Muscle layer of colon (tissue), 2 donors: ENCODE measurements around the gene STK40.

Source experiments
- H3K27ac ChIP-seq: one replicate; pipeline ENCODE4 v1.7.0; 2013; ENCODE audit warnings: low read depth, mild to moderate bottlenecking, low read length, moderate library complexity
- H3K27me3 ChIP-seq, 2 donors: one replicate each; pipeline ENCODE4 v1.7.0; 2013; ENCODE audit warnings: low read length in 2 of 2, mild to moderate bottlenecking in 2 of 2; ENCODE audit not compliant: insufficient read depth in 2 of 2, control insufficient read depth in 1 of 2
- H3K36me3 ChIP-seq: one replicate; pipeline ENCODE4 v1.7.0; 2013; ENCODE audit warnings: mild to moderate bottlenecking, low read length; ENCODE audit not compliant: insufficient read depth
- H3K4me1 ChIP-seq: one replicate; pipeline ENCODE4 v1.7.0; 2013; ENCODE audit warnings: mild to moderate bottlenecking, low read length; ENCODE audit not compliant: insufficient read depth
- H3K4me3 ChIP-seq, 2 donors: one replicate each; pipeline ENCODE4 v1.7.0; 2013; ENCODE audit warnings: low read length in 2 of 2, low read depth in 1 of 2, mild to moderate bottlenecking in 1 of 2, moderate library complexity in 1 of 2
- H3K9ac ChIP-seq: one replicate; pipeline ENCODE4 v1.7.0; 2013; ENCODE audit warnings: low read length
- H3K9me3 ChIP-seq: one replicate; pipeline ENCODE4 v1.7.0; 2013; ENCODE audit warnings: mild to moderate bottlenecking, low read length
- donor health status: abdominal sarcoma.
- donor health status: Adenocarcinoma of cecum.

Gene STK40

DNA sequence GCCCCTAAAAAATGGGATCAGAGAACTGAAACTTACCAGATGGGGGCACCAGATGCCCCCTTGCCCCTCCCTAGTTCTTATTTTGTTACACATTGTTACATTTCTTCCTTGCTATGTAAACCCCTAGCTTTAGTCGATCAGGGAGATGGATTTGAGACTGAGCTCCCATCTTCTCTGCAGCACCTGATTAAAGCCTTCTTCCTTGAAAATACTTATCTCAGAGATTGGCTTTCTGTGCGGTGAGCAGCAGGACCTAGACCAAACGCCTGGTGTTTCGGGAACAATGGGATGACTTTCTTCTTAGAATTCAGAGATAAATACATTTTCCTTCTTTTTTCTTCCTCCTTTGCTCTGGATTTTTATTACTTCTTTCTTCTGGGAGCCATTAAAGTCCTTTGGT is 28.7 kb upstream of the STK40 start:
- Histone ChIP-seq H3K36me3 (peaks cover 8% of the 10 kb centered on the region), H3K4me3 (no peak overlapping the region), H3K9me3 (no peaks in the 10 kb centered on the region), H3K27ac (no peak overlapping the region), H3K27me3 (no peaks in the 10 kb centered on the region), H3K9ac (no peak overlapping the region), H3K4me1 (no peaks in the 10 kb centered on the region)

DNA sequence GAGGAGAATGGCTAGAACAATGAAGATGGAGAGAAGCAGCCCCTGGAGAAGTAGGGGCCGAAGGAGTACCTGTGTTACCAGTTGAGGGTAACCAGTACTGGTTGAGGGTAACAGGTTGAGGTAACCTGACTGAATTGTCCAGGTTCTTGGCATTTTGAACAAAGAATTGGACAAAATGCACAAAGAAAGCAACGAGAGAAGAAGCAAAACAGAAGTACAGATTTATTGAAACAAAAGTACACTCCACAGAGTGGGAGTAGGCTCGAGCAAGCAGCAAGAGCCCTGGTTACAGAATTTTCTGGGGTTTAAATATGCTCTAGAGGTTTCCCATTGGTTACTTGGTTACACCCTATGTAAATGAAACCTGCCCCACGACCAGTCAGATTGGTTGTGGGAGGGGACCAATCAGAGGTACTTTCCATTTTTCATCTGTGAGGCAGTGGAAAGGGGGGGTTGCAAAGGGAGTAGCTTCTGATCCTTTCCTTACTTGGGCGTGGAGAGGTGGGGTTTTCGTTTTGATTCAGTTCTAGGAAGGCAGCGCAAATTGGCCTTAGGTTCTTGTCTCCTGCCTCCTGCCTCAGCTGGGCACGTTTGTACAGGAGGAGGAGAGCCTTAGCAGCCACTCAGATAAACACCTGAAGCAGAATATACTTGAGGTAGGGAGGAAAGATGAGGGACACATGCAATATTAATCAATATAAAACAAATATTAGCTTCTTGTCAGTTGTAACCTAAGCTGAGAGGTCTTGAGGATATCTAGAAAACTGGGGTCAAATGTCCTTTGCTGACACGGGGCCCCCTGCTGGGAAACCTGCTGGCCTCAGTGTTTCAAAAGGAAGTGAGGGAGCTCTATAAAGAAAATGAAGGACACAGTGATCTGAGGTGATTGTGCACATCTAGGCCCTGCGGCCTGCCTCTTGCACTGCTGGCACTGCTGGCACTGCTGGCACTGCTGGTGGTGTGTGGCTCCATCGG is 26.2 kb upstream of the STK40 start:
- no peak overlapping the region for H3K27ac ChIP-seq
- no peaks in the 10 kb centered on the region for H3K27me3 ChIP-seq
- H3K4me1 ChIP-seq = no peaks in the 10 kb centered on the region
- H3K4me3 ChIP-seq = no peak overlapping the region
- H3K9me3 ChIP-seq = no peaks in the 10 kb centered on the region
- H3K9ac ChIP-seq = no peak overlapping the region
- no peaks in the 10 kb centered on the region for H3K36me3 ChIP-seq

DNA sequence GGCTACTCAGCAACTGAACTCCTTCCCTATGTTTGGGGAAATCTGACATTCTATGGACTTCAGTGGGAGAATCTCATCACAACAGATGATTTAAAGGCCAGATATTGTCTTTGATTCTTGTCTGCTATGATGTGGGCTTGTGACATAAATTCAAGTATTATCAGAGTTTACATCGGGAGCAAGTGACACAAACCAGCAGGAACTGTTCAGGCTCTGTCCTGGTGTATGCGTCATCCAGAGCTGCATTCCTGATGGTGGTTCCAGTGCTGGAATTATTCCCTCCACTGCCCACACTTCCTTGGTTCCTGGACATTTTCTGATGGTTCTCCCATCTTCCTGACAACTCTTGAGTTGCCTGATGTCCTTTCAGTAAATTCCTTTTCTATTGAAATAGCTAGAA is 22.8 kb upstream of the STK40 start:
- no peak overlapping the region for H3K27ac ChIP-seq
- H3K27me3 ChIP-seq = no peaks in the 10 kb centered on the region
- H3K4me1 ChIP-seq = no peaks in the 10 kb centered on the region
- H3K9me3 ChIP-seq = no peaks in the 10 kb centered on the region
- H3K36me3 ChIP-seq = no peaks in the 10 kb centered on the region
- no peak overlapping the region for H3K9ac ChIP-seq
- no peak overlapping the region for H3K4me3 ChIP-seq

DNA sequence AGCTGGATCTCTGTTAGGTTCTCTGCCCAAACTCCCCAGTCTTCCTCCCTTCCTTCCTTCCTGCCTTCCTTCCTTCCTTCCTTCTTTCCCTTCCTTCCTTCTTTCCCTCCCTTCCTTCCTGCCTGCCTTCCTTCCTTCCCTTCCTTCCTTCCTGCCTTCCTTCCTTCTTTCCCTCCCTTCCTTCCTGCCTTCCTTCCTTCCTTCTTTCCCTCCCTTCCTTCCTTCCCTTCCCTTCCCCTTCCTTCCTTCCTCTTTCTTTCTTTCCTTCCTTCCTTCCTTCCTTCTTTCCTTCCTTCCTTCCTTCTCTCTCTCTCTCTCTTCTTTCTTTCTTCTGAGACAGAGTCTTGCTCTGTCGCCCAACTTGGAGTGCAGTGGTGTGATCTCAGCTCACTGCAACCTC is 20.7 kb upstream of the STK40 start:
- Histone ChIP-seq H3K36me3 (no peaks in the 10 kb centered on the region), H3K9ac (no peak overlapping the region), H3K4me3 (no peak overlapping the region), H3K9me3 (no peaks in the 10 kb centered on the region), H3K27me3 (no peaks in the 10 kb centered on the region), H3K4me1 (no peaks in the 10 kb centered on the region), H3K27ac (no peak overlapping the region)

DNA sequence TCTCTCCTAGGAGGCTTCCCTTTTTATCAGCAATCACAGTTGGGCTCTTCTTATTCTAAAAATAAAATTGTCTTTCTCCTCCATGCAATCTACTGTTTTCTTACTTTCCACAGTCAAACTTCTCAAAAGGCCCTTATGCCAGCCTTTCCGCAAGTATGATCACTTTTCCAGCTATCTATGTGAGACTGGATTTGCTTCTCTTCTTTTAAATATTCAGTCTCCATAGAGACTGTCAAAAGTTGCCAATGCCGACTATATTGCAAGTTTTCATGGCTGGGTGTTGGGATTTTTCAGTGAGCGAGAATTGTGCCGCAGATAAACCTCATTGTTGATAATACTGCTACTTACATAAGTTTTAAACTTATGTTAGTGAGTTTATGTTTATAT is 16.8 kb upstream of the STK40 start:
- Histone ChIP-seq H3K4me3 (no peak overlapping the region), H3K9ac (no peak overlapping the region), H3K36me3 (no peaks in the 10 kb centered on the region), H3K9me3 (no peaks in the 10 kb centered on the region), H3K27ac (no peak overlapping the region), H3K4me1 (peaks cover 7% of the 10 kb centered on the region), H3K27me3 (no peaks in the 10 kb centered on the region)

DNA sequence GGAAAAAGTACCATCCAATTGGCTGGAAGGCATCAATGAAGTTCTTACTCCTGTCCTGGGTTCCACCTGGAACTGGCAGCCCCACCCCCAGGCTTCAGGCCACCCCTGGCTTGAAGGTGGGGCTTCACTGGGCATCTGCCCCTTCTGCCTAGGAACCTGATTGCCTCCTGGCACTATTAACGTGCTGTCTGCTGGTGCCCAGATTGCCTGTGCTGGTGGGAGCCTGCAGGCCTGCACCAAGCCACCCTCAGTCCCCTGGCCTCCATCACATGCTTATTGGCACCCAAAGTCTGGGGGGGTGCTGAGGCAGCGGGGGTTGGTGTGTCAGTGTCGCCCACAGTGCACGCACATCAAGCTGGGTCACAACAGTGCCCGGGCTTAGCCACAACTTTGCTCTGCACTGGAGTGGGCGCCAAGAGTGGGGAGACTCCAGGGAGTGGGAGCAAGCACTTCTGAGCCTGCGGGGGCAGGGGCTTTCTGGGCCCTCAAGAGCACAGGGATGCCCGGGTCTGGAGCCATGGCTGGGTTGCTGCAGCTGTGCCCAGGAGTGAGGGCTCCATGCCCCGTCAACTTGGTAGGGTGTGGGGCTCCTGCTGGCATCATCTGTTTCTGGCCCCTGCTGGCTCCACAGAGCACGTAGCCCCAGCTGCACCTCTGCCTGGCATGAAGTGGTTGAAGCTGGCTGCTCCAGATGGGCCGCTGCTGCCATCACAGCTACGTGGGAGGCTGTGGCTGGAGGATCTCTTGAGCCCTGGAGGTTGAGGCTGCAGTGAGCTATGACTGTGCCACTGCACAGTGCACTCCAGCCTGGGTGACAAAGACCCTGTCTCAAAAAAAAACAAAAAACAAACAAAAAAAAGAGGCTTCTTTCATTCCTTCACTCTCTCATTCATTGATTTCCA is 16.1 kb upstream of the STK40 start:
- H3K27ac ChIP-seq = no peak overlapping the region

DNA sequence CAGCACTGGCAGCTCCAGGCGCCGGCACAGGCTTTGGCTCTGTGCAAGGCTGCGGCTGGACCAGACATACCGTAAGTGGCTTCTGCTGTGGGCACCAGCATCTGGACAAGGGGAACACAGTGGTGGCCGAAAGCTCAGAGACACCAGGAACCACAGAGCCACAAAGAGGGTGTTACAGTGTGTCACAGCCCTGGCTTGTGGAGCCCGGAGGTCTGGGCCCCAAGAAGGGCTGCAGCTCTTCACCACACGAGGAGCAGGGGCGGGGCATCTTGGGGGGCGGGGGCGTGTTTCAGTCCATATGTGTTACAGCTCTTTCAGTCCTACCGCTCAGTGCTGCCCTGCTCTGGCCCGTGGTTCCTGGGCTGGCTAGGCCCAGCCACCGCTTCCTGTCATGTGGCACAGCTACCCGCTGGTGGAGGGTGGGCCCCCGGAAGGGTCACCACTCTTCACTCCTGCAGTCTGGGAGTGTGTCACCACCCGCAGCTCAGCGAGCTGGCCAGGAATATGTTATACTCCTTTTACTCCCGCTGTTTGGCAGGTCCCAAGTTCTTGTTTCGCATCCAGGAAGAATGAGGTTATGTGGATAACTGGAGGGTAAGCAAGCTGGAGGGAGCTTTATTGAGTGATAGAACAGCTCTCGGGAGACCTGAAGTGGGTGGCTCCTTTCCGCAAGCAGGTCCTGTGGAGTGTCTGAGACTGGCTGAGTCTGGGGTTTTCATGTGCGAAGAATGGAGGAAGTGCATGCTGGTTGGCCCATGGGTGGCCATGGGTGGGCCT is 15.3 kb upstream of the STK40 start:
- H3K27me3 ChIP-seq = no peaks in the 10 kb centered on the region
- no peaks in the 10 kb centered on the region for H3K36me3 ChIP-seq
- H3K9me3 ChIP-seq = no peaks in the 10 kb centered on the region
- H3K27ac ChIP-seq = no peak overlapping the region
- H3K4me1 ChIP-seq = peaks cover 17% of the 10 kb centered on the region
- H3K9ac ChIP-seq = no peak overlapping the region
- H3K4me3 ChIP-seq = no peak overlapping the region

More for the DNA sequence above, 16.1 kb upstream of the STK40 start:
- Histone ChIP-seq H3K9ac (no peak overlapping the region), H3K4me3 (no peak overlapping the region), H3K4me1 (peaks cover 9% of the 10 kb centered on the region), H3K9me3 (no peaks in the 10 kb centered on the region), H3K36me3 (no peaks in the 10 kb centered on the region), H3K27me3 (no peaks in the 10 kb centered on the region)

DNA sequence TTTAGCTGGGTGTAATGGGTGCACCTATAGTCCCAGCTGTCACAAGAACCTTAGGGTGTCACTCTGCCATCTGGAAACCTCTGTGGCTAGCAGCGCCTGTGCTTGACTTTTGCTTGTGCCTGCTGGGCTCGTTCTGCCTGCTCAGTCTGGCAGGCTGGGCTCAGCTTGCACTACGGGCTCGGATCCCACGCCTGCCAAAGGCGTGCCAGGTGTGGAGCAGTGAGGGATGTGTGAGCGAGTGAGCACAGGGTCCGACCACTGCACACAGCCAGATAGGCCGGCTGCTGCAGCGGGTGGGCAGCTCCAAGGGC is 14.7 kb upstream of the STK40 start:
- Histone ChIP-seq H3K4me1 (peaks cover 17% of the 10 kb centered on the region), H3K9ac (no peak overlapping the region), H3K9me3 (no peaks in the 10 kb centered on the region), H3K4me3 (no peak overlapping the region), H3K27ac (no peak overlapping the region), H3K27me3 (no peaks in the 10 kb centered on the region), H3K36me3 (no peaks in the 10 kb centered on the region)

DNA sequence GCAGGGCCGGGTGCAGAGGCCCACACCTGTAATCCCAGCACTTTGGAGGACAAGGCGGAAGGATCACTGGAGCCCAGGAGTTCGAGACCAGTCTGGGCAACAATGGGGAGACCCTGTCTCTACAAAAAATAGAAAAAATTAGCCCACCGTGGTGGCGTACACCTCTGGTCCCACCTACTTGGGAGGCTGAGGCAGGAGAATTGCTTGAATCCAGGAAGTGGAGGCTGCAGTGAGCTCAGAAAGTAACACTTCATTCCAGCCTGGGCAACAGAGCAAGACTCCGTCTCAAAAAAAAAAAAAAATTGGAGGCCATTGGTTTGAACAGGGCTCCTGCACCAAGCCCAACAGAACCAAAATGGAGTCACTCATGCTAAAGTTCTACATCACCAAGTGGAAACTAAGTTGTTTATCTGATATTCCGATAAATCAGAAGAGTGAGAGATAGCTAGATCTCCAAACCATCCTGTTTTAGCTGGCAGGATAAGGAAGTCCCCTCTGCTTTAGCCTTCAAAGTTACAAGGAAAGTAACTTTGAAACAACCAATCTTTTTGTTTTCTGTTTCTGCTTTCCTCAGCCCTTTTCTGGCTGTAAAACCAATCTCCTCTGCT is 12.8 kb upstream of the STK40 start:
- Histone ChIP-seq H3K4me1 (peaks cover 17% of the 10 kb centered on the region), H3K27ac (peak overlapping the region; percentile 96), H3K9me3 (no peaks in the 10 kb centered on the region), H3K36me3 (peaks cover 6% of the 10 kb centered on the region), H3K4me3 (no peak overlapping the region), H3K9ac (no peak overlapping the region), H3K27me3 (no peaks in the 10 kb centered on the region)

DNA sequence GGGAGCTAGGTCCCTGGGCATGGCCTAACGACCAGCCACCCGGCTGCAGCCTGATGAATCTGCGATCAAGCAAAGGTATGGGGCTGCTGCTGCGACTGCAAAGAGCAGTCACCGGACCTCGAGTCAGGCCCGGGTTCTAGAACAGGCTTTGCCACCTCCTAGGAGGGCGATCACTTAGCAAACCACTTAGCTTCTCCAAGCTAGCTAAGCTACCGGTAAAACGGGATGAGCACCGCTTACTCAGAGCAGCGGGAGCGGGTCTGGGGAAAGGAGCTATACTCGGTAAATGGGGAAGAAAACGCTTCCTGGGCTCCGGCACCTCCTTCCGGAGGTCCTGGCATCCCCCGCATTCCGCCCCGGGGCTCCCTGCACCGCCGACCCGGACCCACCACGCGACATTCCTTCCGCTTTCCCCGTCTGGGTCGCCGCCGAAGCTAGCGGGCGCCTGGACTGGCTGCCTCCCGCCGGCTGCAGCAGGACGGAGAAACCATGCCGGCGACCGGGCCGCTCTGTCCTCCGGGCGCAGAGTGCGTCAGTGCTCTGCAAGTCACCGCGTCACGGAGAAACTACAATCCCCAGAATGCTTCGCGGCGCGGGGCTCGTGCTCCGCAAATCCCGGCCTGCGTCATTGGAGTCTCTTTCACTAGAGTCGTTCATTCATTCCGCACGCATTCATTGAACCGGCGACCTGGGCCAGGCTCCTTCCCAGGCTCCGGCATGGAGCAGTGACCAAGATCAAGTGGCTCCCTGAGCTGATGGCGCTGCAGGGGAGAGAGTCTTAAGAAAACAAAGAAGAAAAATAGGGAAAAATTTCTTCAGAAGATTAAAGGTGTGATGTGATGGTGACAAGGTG is 11.9 kb upstream of the STK40 start, which contains the start of gene LSM10:
LSM10 (minus strand) TSS at position 531 of the 853 bp plus-strand sequence. CDS start 3,779 bp downstream, outside the sequence.
- H3K4me1 ChIP-seq = peaks cover 17% of the 10 kb centered on the region
- peak within 1 kb of the TSS; percentile 72 to 86 for H3K4me3 ChIP-seq
- peak within 1 kb of the TSS; percentile 92 for H3K9ac ChIP-seq
- H3K27me3 ChIP-seq = no peaks in the 10 kb centered on the region
- H3K36me3 ChIP-seq = peaks cover 15% of the 10 kb centered on the region
- H3K9me3 ChIP-seq = no peaks in the 10 kb centered on the region
- H3K27ac ChIP-seq = peak within 1 kb of the TSS; percentile 96
